Mesenteric fat pad (tissue), 1 donor: ENCODE results near the gene SLC19A2. TPM values are rescaled to one million over a fixed set of nuclear protein-coding genes. Genes with fewer than 3 reads are reported as not detected.

Experiments
- DNase-seq: peaks from one replicate; pipeline ENCODE4 v3.0.0-alpha.2; 2020; ENCODE audit warnings: low spot score
- total RNA-seq: library from RNA; stranded (reverse); fragmentation: NEBNext Ultra II Directional; extraction: Animal tissue kit (Norgen Biotek cat#: 25700); gene quantifications from one replicate; pipeline ENCODE4 v1.2.1, GENCODE V29; 2021
- donor health status: DM: yes; HTN: yes; CAD: no.

The SLC19A2 gene
- total RNA-seq, 1 donor from 2014 or later, result 53.9 TPM

DNA sequence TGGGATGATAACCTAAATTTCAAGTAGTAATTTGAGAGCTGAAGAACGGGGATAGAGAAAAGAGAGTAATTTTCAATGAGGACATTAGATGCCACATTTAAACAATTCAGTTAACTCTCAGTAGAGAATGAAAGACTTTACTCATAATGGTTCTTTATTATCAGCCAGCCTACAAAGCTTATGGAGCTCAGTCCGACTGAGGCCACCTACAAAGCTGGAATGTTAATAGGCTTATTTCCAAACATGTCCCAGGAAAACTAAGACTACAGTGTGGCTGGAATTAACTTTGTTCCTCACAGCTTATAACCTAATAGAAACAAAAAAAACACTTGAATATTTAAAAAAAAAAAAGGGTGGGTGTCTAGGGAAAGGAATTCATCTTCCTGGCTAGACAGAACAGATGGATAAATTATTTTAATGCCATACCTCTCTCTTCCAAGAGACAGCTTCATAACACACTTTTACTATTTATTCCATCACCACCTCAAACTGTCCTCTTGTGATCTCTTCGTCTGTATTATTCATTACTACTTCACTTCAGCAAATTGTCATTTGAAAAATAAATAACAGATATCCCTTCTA is 9.8 kb downstream of the SLC19A2 start:
- no peak for DNase-seq

DNA sequence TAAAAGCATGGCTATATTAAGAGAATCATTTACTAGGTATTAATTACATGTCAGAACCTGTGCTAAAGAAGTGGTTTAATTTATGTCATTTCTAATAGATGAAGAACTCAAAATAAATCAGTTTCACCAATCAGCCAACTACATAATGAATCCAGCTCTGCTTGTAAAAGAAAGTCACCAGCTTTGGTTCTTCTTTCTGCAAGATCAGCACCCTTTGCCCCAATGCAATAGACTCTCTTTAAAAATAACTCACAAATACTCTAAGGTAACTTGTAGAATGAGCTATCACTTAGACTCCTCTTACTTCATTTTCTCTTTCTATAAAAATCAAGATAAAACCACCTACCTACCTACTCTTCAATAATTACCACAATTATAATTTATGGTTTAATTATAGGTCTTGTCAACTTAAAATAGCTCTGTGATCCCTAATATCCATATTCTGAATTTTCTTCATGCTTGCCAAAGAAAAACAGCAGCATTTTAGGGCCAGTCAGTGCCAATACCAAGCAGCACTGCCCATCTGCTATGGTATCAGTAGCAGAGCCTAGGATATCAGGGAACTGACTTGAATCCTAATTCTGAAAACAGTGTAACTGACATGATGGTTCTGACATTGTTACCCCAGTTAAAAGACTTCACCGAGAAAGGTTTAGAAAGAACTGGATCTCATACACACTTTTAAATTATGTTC is 11.3 kb downstream of the SLC19A2 start:
- no peak for DNase-seq

GRCh38 chr1:169473347-169473746 is 12.4 kb downstream of the SLC19A2 start:
- DNase-seq, result no peak

GRCh38 chr1:169472738-169473137 is 13.0 kb downstream of the SLC19A2 start:
- DNase-seq, result no peak

GRCh38 chr1:169468982-169469381 is 16.8 kb downstream of the SLC19A2 start:
- no peak for DNase-seq

- no peak for DNase-seq
These were observed 19.2 kb downstream of the SLC19A2 start for GRCh38 chr1:169466259-169467230.

DNA sequence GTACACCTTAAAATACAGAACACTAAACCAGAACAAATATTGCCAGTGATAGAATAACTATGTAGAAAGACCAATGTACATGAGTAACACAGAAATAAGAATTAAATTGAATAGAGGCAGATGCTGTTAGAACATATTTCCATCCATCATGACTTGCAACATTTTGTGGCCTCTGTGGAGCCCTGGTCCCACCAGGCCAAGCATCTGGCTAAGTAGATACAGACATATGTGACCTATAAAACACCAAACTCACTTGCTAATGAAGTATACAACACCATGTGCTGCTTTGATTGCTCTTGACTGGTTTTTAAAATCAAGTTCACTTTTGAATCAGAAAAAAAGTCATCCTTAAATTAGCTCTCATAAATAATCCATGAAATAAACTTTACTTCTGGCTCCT is 20.5 kb downstream of the SLC19A2 start:
- no peak for DNase-seq

DNA sequence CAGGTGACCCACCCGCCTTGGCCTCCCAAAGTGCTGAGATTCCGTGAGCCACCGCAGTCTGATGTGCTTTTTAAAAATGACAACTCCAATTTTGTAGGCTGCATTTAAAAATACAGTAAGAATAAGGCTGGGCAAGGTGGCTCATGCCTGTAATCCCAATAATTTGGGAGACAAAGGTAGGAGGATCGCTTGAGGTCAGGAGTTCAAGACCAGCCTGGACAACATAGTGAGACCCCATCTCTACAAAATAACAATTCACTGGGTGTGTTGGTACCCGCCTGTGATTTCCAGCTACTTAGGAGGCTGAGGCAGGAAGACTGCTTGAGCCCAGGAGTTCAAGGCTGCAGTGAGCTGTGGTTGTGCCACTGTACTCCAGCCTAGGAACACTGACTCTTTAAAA is 23.4 kb downstream of the SLC19A2 start:
- DNase-seq, result no peak

DNA sequence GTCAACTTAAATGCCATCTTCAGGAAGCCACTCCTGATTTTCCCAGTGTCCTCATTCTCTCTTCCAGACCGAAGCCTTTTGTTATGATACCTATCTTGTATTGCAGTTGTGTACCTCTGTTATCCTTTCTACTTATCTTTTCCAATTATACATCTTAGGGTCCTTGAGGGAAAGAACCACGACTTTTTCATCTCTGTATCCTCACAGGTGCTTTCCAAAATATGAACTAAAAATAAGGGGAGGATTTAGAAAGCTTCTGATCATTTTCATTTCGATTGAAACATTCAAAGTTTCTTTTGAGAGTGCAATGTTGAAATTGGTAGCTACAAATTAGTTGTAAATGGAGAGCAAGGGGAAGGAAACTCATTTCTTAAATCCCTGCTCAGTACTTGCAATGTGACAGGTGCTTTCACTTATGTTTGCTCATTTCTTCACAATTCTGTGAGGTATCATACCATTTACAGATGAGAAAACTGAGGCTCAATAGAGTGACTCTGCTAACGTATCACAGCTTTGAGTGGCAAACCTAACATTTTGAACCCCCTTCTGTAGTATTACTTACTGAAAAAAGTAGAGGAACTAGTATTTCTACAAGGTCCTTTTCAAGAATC is 24.2 kb downstream of the SLC19A2 start:
- DNase-seq, result no peak

DNA sequence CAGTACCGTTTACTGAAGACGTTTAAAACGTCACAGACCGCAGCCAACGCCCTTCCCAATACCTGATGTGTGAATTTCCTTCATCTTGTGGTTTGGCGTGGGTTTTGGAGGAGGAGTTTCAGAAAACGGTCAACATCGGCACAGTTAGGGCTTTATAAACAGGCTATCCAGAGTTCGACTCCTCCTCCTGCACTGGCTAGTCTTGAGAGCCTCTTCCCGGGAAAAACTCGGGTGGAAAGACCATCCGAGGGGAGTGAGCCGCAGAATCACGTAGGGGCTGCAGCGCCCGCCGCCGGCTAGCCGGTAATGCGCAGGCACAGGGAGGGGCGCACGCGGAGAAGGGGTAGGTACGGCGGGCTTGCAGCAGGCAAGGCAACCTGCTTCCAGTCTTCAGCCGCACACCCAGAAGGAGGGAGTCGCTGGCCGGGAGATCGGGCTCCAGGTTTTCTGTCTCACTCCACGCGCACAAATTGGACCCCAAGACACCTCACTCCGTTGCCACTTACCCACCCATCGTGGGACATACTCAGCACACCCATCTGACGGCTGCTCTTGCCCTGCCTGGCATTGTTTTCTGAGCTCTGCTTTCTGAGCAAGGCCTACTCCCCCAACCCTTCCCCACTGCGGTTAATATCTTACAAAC is 25.4 kb downstream of the SLC19A2 start:
- no peak for DNase-seq

DNA sequence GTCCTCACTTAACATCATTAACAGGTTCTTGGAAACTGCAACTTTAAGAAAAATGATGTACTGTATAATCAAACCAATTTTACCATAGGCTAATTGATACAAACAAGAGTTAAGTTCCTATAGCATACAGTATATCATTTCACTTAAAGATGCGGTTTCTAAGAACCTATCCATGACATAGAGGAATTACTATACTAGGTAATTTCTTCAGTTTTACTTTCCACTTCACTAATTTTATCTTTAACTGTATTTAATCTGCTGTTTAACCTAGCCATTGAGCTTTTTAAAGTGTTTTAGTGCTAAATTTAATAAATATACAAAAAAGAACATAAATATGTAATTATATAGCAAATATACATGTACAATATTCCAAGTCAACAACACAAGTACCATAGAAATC is 28.3 kb downstream of the SLC19A2 start:
- DNase-seq, result no peak

DNA sequence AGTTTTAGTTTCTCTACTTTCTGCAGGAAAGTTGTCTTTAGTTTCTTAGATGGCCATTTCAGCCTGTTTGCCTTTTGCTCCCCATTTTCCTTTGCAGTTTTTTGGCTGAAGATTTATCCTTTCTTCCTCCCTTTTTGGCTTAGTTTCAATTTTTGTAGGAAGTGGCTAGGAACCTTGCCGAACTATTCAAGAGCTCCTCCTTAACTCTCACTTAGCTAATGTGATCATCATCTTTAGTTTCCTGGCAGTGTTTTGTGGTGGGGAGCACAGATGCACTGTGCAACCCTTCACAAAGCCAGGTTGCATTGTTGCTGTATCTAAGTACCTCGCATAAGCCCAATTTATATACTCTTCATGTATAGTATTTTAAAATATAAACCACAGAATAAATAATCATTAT is 29.7 kb downstream of the SLC19A2 start:
- no peak for DNase-seq

DNA sequence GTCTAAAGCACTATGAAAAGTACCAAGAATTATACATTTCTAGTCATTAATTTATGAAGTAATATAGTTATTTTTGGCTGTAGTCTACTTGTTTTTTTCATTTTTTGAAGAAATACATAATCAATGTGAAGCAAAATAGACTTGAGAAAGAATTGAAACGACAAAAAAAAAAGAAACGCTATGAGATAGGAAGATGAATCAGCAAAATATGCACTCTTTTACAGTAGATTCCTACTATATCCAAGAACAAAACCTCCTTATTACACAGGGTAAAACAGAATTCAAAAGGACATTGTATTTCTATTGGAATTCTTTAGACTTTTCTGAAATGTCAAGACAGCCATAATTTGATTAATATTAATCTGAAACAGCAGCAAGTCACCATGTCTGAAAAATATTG is 32.8 kb downstream of the SLC19A2 start:
- DNase-seq, result no peak

- DNase-seq, result no peak
These were observed 34.4 kb downstream of the SLC19A2 start for GRCh38 chr1:169451218-169451824.

DNA sequence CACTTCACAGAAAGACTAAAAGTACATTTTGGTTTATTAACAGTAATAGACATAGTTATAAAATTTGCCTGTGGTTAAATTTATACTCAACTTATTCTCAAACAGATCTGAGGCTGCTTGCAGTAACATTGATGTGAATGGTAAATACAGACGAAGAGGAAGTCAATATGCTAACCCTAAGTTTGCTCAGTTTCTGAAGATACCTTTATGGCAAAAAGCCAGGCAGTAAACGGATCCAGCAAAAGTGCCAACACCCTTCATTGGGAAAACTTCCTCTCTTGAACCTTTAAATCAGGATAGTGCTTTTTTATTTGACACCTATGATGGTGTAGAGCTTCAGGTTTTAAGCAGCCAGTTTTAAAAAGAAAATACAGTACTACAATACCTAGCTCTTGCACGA is 41.8 kb downstream of the SLC19A2 start:
- no peak for DNase-seq

GRCh38 chr1:169427081-169427641 is 58.6 kb downstream of the SLC19A2 start, which contains the start of gene CCDC181:
Gene CCDC181 (minus strand): TSS chr1:169427474. CDS start chr1:169424927, 2,547 bp downstream.
- DNase-seq, result no peak

DNA sequence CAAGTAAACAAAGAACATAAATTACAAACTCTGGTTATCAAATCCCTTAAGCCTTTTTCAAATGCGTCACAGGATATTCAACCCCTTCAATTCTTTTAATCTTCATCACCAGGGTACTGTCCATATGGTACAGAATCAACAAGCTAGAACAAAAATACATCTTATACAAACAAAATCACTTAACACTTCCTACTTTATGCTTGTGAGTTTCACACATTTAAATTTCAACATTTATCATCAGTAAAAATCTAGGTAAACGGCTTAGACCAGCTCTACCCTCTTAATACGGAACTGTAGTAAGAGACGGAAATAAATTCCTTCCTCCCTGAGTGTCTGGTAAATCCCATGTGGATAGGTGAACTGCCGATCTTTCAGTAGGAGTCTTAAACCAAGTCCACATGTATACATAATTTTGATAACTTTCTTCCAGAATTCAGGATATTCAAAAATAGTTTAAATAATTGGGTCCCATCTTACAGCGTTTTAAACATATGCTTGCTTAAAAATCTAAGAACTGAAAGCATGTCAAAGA is 59.5 kb downstream of the SLC19A2 start:
- no peak for DNase-seq

- no peak for DNase-seq
These were observed 64.4 kb downstream of the SLC19A2 start for GRCh38 chr1:169421309-169421708.

- no peak for DNase-seq
These were observed 70.8 kb downstream of the SLC19A2 start for GRCh38 chr1:169414952-169415351.
